DMS153 treated with DMSO at 0.1 percent for 48 hours (cell line): ENCODE data around the gene MLEC.

ENCODE experiments used
- DNase-seq: peaks from one replicate; lab custom pipeline; 2025; ENCODE audit not compliant: unreplicated experiment; lab: John Stamatoyannopoulos, UW

Gene MLEC

GRCh38 chr12:120686690-120687577, at the start of gene MLEC:
MLEC (plus strand) TSS chr12:120687149; CDS start chr12:120687297, 148 bp downstream.
- peak; percentile 94 for DNase-seq

- DNase-seq = no peak
Observed at GRCh38 chr12:120639771-120640721, 46.9 kb upstream of the MLEC start, which contains the start of gene CABP1. CABP1 (plus strand) TSS chr12:120640626; CDS start chr12:120640686, 60 bp downstream.

- DNase-seq = no peak
Observed at GRCh38 chr12:120640861-120641833, 45.8 kb upstream of the MLEC start.

GRCh38 chr12:120642121-120642520, 44.8 kb upstream of the MLEC start:
- DNase-seq = no peak

GRCh38 chr12:120642826-120643225, 44.1 kb upstream of the MLEC start:
- DNase-seq = no peak

- DNase-seq = no peak
Observed at GRCh38 chr12:120643574-120643973, 43.4 kb upstream of the MLEC start.

- no peak for DNase-seq
Observed at GRCh38 chr12:120646044-120646443, 40.9 kb upstream of the MLEC start.

GRCh38 chr12:120647375-120647755, 39.6 kb upstream of the MLEC start:
- no peak for DNase-seq

- no peak for DNase-seq
Observed at GRCh38 chr12:120649442-120650232, 37.3 kb upstream of the MLEC start.

- DNase-seq = no peak
Observed at GRCh38 chr12:120650233-120650690, 36.7 kb upstream of the MLEC start.

GRCh38 chr12:120651821-120652220, 35.1 kb upstream of the MLEC start:
- no peak for DNase-seq

- DNase-seq = no peak
Observed at GRCh38 chr12:120652656-120653435, 34.1 kb upstream of the MLEC start.

GRCh38 chr12:120653611-120654010, 33.3 kb upstream of the MLEC start:
- no peak for DNase-seq

GRCh38 chr12:120654656-120655055, 32.3 kb upstream of the MLEC start:
- no peak for DNase-seq

GRCh38 chr12:120656008-120656407, 30.9 kb upstream of the MLEC start:
- no peak for DNase-seq

GRCh38 chr12:120658286-120659150, 28.4 kb upstream of the MLEC start:
- no peak for DNase-seq

GRCh38 chr12:120659151-120659525, 27.8 kb upstream of the MLEC start:
- no peak for DNase-seq

- no peak for DNase-seq
Observed at GRCh38 chr12:120661432-120661831, 25.5 kb upstream of the MLEC start.
